Gastrocnemius medialis (tissue), 4 donors: ENCODE measurements around the gene PHKB.

Source experiments
- CTCF ChIP-seq, 5 experiments: fragments of 450-650 bp in 3 of 5; fragments of 200-600 bp in 2 of 5; sonication (generic) in 2 of 5; IDR thresholded peaks in 4 of 5; conservative IDR thresholded peaks in 1 of 5; 1 replicate in 4 of 5; 2 replicates in 1 of 5; pipeline ENCODE4 v1.5.1; 2016 to 2019; ENCODE audit warnings: antibody characterized with exemption in 5 of 5, mild to moderate bottlenecking in 3 of 5, moderate library complexity in 3 of 5
- POLR2A ChIP-seq, 2 donors: fragments of 450-650 bp; IDR thresholded peaks; one replicate each; pipeline ENCODE4 v1.6.1; 2017; ENCODE audit warnings: antibody characterized with exemption in 2 of 2, mild to moderate bottlenecking in 2 of 2, moderate library complexity in 2 of 2

DNA sequence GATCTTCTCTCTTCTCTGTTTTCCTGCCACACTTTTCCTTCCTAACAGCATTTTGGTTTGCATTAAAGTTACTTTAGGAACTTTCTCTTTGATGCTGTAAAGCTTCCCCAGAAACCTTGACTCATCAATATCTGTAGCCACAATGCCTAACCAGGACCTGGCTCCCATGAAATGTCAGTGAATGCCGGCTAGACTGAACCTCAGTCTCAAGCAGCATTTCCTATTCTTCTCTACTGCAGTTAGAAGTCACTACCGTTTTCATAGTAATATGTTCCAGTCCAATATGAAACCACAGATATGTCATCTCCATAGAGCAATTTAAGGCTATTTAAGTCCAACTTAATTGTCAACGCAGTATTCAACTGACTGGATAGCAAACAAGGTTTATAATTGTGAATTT is 29.2 kb upstream of the PHKB start:
- TF ChIP-seq POLR2A (IDR thresholded peaks at IDR 0.05): no peak
- no peak for TF ChIP-seq CTCF (IDR thresholded peaks at IDR 0.05 in 4 of 5, conservative IDR thresholded peaks at IDR 0.05 in 1 of 5)
